Measurements from ENCODE around the gene SLC25A41.

SLC25A41 gene

GRCh38 chr19:6433663-6434062, at the start of gene SLC25A41:
TSS of gene SLC25A41 (minus strand) at chr19:6433763. CDS start at chr19:6433693, 70 bp downstream.
- no peak for DNase-seq

GRCh38 chr19:6483235-6483634, 49.7 kb upstream of the SLC25A41 start:
- DNase-seq = no peak

- peak; percentile 30 for DNase-seq
Measured at GRCh38 chr19:6482343-6482686, 48.8 kb upstream of the SLC25A41 start.

- peak; percentile 69 for DNase-seq
Measured at GRCh38 chr19:6481541-6482342, 48.2 kb upstream of the SLC25A41 start, which contains the start of gene DENND1C. TSS of gene DENND1C (minus strand) at chr19:6481787. CDS start at chr19:6481695, 92 bp downstream.

GRCh38 chr19:6480848-6481415, 47.4 kb upstream of the SLC25A41 start:
- DNase-seq = peak; percentile 28

DNA sequence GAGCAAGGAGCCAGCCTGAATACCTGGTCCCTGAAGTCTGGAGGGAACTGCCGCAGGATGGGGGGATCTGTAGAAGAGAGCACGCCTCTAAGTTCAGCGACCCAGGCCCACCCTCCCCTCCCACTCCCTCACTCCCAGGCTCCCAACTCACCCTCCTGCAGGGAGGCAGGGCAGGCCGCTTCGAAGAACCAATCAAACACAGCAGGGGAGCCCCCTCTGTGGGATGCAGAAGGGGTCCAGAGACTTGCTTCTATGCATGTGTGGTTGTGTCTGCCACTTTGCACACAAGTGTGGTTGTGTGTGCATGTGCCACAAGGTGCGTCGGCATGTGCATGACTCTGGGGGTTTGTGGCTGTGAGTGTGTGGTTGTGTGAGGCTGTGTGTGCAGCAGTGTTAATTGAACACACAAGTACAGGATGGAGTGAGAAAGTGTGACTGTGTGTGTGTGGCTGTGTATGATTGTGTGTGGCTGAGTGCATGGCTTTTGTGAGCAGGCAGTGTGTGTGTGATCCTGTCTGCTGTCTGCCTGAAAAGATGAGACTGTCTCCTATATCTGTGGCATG, 46.4 kb upstream of the SLC25A41 start:
- DNase-seq = no peak

DNA sequence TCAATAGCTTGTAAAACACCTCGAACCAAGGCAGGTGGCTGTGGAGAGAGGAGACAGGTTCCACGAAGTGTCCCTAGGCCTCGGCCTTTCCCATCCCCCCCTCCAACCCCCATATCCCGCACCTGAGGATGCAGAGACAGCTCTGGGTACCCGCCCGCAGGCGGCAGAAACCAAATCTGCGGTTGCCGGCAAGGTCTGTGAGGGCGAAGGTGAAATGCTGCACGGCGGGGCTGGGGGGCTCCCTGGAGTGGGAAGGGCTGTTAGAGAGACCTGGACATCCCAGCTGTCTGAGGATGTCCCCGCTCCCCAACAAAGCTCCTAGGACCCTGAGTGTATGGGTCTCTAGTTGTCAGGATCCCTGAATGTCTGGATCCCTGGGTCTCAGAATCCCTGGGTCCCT, 45.3 kb upstream of the SLC25A41 start:
- no peak for DNase-seq

DNA sequence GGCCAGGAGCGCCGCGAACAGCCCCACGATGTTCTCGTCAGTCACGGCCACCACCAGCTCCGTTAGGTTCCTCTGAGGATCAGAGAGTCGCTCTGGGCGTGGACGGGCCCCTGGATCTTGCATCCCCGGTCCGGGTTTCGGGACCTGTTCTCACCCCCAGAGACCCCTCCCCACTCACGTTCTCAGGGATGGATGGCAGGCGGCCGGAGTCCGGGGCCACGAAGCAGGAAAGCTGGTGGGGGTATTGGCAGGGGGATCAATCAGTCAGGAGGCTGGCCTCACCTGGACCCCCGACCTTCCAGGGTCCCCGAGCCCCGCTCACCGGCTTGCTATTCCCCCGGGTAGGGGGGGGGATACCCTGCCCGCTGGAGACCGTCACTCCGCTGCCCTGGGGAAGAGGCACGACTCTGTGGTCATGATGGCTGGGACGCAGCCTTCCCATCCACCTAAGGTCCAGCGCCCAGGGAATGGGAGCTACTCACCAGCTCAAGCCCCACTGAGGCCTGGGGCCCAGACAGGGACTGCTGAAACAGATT, 43.4 kb upstream of the SLC25A41 start:
- DNase-seq = no peak

- peak; percentile 54 for DNase-seq
Measured at GRCh38 chr19:6476155-6476895, 42.8 kb upstream of the SLC25A41 start.

- DNase-seq = no peak
Measured at GRCh38 chr19:6475321-6476108, 42.0 kb upstream of the SLC25A41 start.

DNA sequence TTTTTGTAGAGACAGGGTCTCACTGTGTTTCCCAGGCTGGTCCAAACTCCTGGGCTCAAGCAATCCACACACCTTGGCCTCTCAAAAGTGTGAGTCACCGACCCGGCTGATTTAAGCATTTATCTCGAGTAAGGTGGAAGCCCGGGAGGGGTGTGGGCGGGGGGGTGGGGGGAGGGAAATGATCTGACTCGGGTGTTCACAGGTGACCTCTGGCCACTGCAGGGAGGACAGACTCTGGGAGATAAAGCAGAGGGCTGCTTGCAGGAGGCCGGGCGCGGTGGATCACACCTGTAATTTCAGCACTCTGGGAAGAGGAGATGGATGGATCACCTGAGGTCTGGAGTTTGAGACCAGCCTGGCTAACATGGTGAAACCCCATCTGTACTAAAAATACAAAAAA, 40.1 kb upstream of the SLC25A41 start:
- DNase-seq = no peak

GRCh38 chr19:6472713-6473112, 39.1 kb upstream of the SLC25A41 start:
- no peak for DNase-seq

- no peak for DNase-seq
Measured at GRCh38 chr19:6471076-6471475, 37.5 kb upstream of the SLC25A41 start.

- no peak for DNase-seq
Measured at GRCh38 chr19:6470173-6470572, 36.6 kb upstream of the SLC25A41 start.

- no peak for DNase-seq
Measured at GRCh38 chr19:6467384-6467783, 33.8 kb upstream of the SLC25A41 start.

DNA sequence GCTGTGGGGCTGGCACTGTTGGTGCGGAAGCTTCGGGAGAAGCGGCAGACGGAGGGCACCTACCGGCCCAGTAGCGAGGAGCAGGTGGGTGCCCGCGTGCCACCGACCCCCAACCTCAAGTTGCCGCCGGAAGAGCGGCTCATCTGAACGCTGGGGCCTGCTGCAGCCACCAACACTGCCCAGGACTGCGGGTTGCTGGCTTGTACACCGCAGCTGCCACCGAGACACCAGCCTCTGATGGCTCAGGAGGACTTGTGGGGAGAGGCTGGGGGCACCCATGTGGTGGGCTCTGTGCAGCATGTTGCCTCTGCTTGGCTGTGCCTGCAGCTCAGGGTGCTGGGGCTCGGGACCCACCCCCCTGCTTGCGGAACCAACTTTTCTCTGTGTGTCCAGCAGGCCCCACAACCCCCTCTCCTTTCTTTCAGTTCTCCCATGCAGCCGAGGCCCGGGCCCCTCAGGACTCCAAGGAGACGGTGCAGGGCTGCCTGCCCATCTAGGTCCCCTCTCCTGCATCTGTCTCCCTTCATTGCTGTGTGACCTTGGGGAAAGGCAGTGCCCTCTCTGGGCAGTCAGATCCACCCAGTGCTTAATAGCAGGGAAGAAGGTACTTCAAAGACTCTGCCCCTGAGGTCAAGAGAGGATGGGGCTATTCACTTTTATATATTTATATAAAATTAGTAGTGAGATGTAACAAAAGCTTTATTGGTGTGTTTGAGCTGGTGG, 33.1 kb upstream of the SLC25A41 start:
- no peak for DNase-seq

GRCh38 chr19:6465663-6466062, 32.1 kb upstream of the SLC25A41 start:
- no peak for DNase-seq

DNA sequence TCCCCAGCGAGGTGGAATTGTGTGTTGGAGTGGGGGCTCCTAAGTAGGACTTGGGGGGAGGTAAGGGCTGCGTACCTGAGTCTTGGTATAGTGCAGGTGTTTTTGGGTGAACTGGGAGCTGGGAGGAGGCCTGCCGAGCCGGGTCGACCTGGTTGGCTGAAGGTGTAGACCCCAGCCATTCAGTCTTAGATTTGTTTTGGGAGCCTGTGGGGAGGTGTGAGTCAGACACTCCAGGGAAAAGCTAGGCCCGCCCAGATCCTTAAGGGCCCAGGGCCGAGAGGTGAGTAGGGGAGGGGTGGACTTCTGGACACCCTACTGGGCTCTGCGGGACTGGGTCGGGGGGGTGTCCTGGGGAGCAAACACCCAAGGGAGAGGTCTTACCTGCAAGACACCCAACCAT, 31.4 kb upstream of the SLC25A41 start:
- no peak for DNase-seq

DNA sequence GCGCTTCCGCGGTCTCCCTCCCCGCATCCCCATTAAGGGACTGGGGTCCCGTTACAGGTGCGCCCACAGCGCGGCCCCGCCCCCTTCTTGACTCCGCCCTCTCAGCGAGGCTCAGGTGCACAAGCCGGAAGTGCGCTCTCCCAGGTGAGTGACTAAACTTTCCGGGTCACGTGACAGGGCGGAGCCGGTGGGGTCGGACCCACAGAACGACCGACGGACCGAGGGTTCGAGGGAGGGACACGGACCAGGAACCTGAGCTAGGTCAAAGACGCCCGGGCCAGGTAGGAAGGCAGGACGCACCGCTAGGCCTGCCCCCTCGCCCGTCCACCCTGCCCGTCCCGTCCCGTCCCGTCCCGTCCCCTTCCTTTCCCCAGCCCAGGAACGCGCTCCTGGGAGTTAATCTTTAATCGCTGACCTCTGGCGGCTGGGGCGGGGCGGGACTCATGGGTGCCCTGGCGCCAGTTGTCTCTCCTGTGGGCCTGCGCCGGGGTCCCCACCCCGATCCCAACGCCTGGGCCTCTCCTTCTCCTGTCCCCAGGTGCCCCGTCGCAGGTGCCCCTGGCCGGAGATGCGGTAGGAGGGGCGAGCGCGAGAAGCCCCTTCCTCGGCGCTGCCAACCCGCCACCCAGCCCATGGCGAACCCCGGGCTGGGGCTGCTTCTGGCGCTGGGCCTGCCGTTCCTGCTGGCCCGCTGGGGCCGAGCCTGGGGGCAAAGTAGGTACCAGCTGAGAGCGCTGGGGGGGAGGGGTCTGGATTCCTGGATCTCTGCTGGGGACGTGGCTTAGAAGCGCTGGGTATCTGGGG, 30.7 kb upstream of the SLC25A41 start, which contains the start of gene CRB3:
Gene CRB3, plus strand, starts transcription at position 202 of the 804 bp plus-strand sequence. Its CDS starts 431 bp downstream, at position 633.
- peak; percentile 58 for DNase-seq

GRCh38 chr19:6460099-6460884, 26.7 kb upstream of the SLC25A41 start:
- DNase-seq = peak; percentile 98
